Measurements from ENCODE around the gene TULP4.
"Not testable (repeated sequence)": the region's sequence is repeated elsewhere in the genome, so short reads cannot be mapped to it uniquely, and the experiment has no call there.

TULP4 gene

GRCh38 chr6:158312165-158312564 is at the start of gene TULP4:
Gene TULP4, plus strand, starts transcription at chr6:158312465. Its CDS starts 1,552 bp downstream, at chr6:158314017.
- no peak for DNase-seq

- DNase-seq: peak; percentile 73
Measured at GRCh38 chr6:158262755-158263154, 49.5 kb upstream of the TULP4 start.

GRCh38 chr6:158264180-158264579 is 48.1 kb upstream of the TULP4 start:
- DNase-seq: no peak

GRCh38 chr6:158266131-158266530 is 46.1 kb upstream of the TULP4 start:
- DNase-seq: no peak

GRCh38 chr6:158268361-158269147 is 43.7 kb upstream of the TULP4 start:
- no peak for DNase-seq

GRCh38 chr6:158269657-158270056 is 42.6 kb upstream of the TULP4 start:
- no peak for DNase-seq

GRCh38 chr6:158270389-158271127 is 41.7 kb upstream of the TULP4 start:
- no peak for DNase-seq

GRCh38 chr6:158272324-158272723 is 39.9 kb upstream of the TULP4 start:
- no peak for DNase-seq

- no peak for DNase-seq
Measured at GRCh38 chr6:158278004-158278403, 34.3 kb upstream of the TULP4 start.

- no peak for DNase-seq
Measured at GRCh38 chr6:158279615-158280014, 32.6 kb upstream of the TULP4 start.

GRCh38 chr6:158283304-158283980 is 28.8 kb upstream of the TULP4 start:
- no peak for DNase-seq

- DNase-seq: peak; percentile 35
Measured at GRCh38 chr6:158284007-158284875, 28.0 kb upstream of the TULP4 start.

- DNase-seq: no peak
Measured at GRCh38 chr6:158284876-158285655, 27.2 kb upstream of the TULP4 start.

- no peak for DNase-seq
Measured at GRCh38 chr6:158285656-158286021, 26.6 kb upstream of the TULP4 start.

- no peak for DNase-seq
Measured at GRCh38 chr6:158286413-158286812, 25.9 kb upstream of the TULP4 start.

GRCh38 chr6:158287047-158287446 is 25.2 kb upstream of the TULP4 start:
- DNase-seq: no peak

- peak; percentile 33 for DNase-seq
Measured at GRCh38 chr6:158290040-158290439, 22.2 kb upstream of the TULP4 start.

GRCh38 chr6:158290659-158291058 is 21.6 kb upstream of the TULP4 start:
- peak; percentile 85 for DNase-seq

- DNase-seq: no peak
Measured at GRCh38 chr6:158292016-158292415, 20.2 kb upstream of the TULP4 start.

- DNase-seq: no peak
Measured at GRCh38 chr6:158293122-158293521, 19.1 kb upstream of the TULP4 start.

- DNase-seq: not testable (repeated sequence)
Measured at GRCh38 chr6:158295976-158296853, 16.1 kb upstream of the TULP4 start.
